ENCODE measurements around the gene RNF144B. TPM values are rescaled to one million over a fixed set of nuclear protein-coding genes. Genes with fewer than 3 reads are reported as not detected.

RNF144B gene
- total and polyA plus RNA-seq, 4 donors: 18.1 to 96.8 (median 59.5) TPM

DNA sequence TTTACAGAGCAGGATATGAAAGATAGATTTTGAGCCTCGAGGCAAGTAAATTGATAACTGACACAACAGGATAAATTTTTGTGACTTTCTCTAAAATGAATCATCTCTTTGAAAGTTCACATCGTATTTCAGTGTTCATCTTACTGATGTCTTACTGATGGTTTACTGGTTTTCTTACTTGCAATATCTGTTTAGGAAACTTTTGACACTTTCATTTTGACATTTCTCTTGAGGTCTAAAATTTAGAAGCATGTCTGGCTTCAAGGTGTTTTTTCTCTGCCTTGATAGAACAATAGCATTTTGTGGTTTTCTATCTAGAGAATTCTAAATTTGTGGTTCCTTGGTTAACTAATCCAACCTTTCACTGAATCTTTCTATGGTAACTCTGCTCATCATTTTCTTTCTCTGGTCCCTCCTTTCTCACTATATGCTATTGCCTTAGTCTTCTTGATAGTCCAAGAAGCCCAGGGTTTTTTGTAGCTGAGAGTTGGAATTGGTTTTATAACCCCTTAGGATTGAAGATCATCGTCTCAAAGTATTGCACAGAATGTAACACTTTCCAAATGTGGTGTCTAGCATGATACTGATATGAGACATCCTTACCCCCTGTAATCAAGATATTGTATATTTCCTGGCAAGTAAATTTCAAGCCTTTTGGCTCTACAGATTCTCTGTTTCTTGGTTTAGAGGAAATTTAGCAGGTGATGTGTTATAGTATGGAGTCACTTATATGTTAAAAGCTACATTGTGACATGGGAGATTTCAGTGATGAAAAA, 98.7 kb downstream of the RNF144B start:
- Histone ChIP-seq H3K27ac (ENCODE audit: low read depth in 1 of 2, low read length in 1 of 2) (no peak overlapping the region), H3K4me3 (no peak overlapping the region), H3K27me3 (ENCODE audit: control insufficient read depth in 3 of 3, insufficient read depth in 3 of 3, low read length in 2 of 3) (no peaks in the 10 kb centered on the region), H3K9me3 (ENCODE audit: control insufficient read depth in 4 of 4, insufficient read depth in 3 of 4, low read length in 3 of 4) (no peaks in the 10 kb centered on the region), H3K9ac (ENCODE audit: insufficient read depth in 1 of 2, low read length in 2 of 2) (no peak overlapping the region), H3K4me1 (ENCODE audit: control insufficient read depth in 5 of 5, insufficient read depth in 5 of 5, low read length in 5 of 5) (no peaks in the 10 kb centered on the region), H3K36me3 (ENCODE audit: control insufficient read depth in 4 of 4, insufficient read depth in 4 of 4, low read length in 4 of 4) (no peaks in the 10 kb centered on the region)
- DNase-seq (no peak), ATAC-seq (ENCODE audit: insufficient read depth, low FRiP score) (no peak)
- TF ChIP-seq, protein P1, sequence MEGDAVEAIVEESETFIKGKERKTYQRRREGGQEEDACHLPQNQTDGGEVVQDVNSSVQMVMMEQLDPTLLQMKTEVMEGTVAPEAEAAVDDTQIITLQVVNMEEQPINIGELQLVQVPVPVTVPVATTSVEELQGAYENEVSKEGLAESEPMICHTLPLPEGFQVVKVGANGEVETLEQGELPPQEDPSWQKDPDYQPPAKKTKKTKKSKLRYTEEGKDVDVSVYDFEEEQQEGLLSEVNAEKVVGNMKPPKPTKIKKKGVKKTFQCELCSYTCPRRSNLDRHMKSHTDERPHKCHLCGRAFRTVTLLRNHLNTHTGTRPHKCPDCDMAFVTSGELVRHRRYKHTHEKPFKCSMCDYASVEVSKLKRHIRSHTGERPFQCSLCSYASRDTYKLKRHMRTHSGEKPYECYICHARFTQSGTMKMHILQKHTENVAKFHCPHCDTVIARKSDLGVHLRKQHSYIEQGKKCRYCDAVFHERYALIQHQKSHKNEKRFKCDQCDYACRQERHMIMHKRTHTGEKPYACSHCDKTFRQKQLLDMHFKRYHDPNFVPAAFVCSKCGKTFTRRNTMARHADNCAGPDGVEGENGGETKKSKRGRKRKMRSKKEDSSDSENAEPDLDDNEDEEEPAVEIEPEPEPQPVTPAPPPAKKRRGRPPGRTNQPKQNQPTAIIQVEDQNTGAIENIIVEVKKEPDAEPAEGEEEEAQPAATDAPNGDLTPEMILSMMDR (IDR thresholded peaks at IDR 0.05; ENCODE audit: control extremely low read depth, extremely low read depth): no peak
- 56 to 61% methylated on average over 3 of the region's 3 CpGs for WGBS, 2 donors

DNA sequence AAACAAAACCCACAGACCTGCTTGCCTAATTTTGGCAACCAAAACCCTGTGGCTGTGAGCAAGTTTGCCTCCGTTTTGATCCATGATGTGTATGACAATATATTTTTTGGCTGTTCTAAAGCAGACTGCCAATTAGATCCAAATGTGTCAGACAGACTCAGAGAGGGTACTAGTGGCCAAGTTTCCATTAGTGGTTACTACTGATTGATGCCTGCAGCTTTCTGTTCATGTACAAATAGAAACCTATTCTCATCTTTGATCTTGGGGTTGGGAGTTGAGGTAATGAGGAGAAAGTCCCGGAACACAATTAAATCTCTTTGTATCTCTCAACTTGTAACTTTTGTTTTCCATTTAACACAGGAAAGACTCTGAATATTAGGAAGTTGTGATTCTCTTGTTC, 100.9 kb downstream of the RNF144B start:
- no peak overlapping the region for H3K4me3 ChIP-seq
- DNase-seq: no peak
- 73 to 86% methylated on average over 2 of the region's 2 CpGs for WGBS, 2 donors
- H3K9ac ChIP-seq (ENCODE audit: insufficient read depth in 1 of 2, low read length in 2 of 2): no peak overlapping the region
- no peaks in the 10 kb centered on the region for H3K9me3 ChIP-seq (ENCODE audit: control insufficient read depth in 4 of 4, insufficient read depth in 3 of 4, low read length in 3 of 4)
- ATAC-seq (ENCODE audit: insufficient read depth, low FRiP score): no peak
- no peaks in the 10 kb centered on the region for H3K36me3 ChIP-seq (ENCODE audit: control insufficient read depth in 4 of 4, insufficient read depth in 4 of 4, low read length in 4 of 4)
- TF ChIP-seq, protein P1 (IDR thresholded peaks at IDR 0.05; ENCODE audit: control extremely low read depth, extremely low read depth): no peak
- H3K4me1 ChIP-seq (ENCODE audit: control insufficient read depth in 5 of 5, insufficient read depth in 5 of 5, low read length in 5 of 5): no peaks in the 10 kb centered on the region
- H3K27ac ChIP-seq (ENCODE audit: low read depth in 1 of 2, low read length in 1 of 2): no peak overlapping the region
- H3K27me3 ChIP-seq (ENCODE audit: control insufficient read depth in 3 of 3, insufficient read depth in 3 of 3, low read length in 2 of 3): no peaks in the 10 kb centered on the region

DNA sequence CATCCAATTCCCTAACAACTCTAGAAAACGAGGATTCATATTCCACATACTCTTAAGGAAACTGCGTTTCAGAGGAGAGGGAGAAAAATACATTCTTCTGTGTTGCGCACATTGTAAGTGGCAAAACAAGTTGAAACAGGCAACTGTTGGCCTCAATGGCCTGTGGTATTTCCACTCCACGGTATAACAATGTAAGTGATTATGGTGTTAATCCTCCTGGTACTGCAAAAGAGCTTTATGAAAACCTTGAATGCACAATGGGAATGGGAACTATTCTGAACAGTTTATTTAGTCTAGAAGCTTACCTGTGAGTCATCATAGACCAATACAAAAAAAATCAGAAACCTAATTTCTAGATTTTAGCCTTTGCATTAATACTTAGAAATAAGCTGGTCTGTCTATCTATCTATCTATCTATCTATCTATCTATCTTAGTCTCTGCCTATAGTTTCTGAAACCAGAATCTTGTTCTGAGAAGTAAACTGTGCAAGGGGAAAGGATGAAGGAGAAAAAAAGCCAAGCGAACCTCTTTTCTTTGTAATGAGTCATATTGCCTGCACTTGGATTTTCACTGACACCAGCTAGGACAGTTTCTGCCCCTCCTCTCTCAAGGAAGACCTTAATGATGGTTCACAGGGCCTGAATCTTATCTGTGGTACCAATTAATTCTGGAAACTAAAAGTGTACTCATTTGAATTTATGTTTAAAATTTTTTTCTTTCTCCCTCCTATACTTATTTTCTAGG, 101.5 kb downstream of the RNF144B start:
- Histone ChIP-seq H3K9me3 (ENCODE audit: control insufficient read depth in 4 of 4, insufficient read depth in 3 of 4, low read length in 3 of 4) (no peaks in the 10 kb centered on the region), H3K4me1 (ENCODE audit: control insufficient read depth in 5 of 5, insufficient read depth in 5 of 5, low read length in 5 of 5) (no peaks in the 10 kb centered on the region), H3K27ac (ENCODE audit: low read depth in 1 of 2, low read length in 1 of 2) (no peak overlapping the region), H3K9ac (ENCODE audit: insufficient read depth in 1 of 2, low read length in 2 of 2) (no peak overlapping the region), H3K4me3 (no peak overlapping the region), H3K36me3 (ENCODE audit: control insufficient read depth in 4 of 4, insufficient read depth in 4 of 4, low read length in 4 of 4) (no peaks in the 10 kb centered on the region), H3K27me3 (ENCODE audit: control insufficient read depth in 3 of 3, insufficient read depth in 3 of 3, low read length in 2 of 3) (no peaks in the 10 kb centered on the region)
- DNase-seq (peak in 2 of 3 donors; percentile 16 to 37), ATAC-seq (ENCODE audit: insufficient read depth, low FRiP score) (no peak)
- TF ChIP-seq, protein P1 (IDR thresholded peaks at IDR 0.05; ENCODE audit: control extremely low read depth, extremely low read depth): no peak
- WGBS, 2 donors: 66 to 86% methylated on average over 5 of the region's 5 CpGs
